ENCODE measurements around the gene ANKRD11.
"Not testable (repeated sequence)": the region's sequence is repeated elsewhere in the genome, so short reads cannot be mapped to it uniquely, and the experiment has no call there.

The ANKRD11 gene

GRCh38 chr16:89363621-89364393, 126.6 kb downstream of the ANKRD11 start:
- no peak for DNase-seq (ENCODE audit: low spot score)

GRCh38 chr16:89362540-89363223, 127.7 kb downstream of the ANKRD11 start:
- not testable (repeated sequence) for DNase-seq (ENCODE audit: low spot score)

GRCh38 chr16:89361751-89362539, 128.4 kb downstream of the ANKRD11 start:
- DNase-seq (ENCODE audit: low spot score): no peak

- no peak for DNase-seq (ENCODE audit: low spot score)
Observed at GRCh38 chr16:89360760-89361435, 129.5 kb downstream of the ANKRD11 start.

- DNase-seq (ENCODE audit: low spot score): no peak
Observed at GRCh38 chr16:89359264-89360147, 130.9 kb downstream of the ANKRD11 start.

- DNase-seq (ENCODE audit: low spot score): no peak
Observed at GRCh38 chr16:89358030-89359005, 132.0 kb downstream of the ANKRD11 start.

- DNase-seq (ENCODE audit: low spot score): no peak
Observed at GRCh38 chr16:89357055-89357816, 133.1 kb downstream of the ANKRD11 start.

GRCh38 chr16:89355686-89356085, 134.7 kb downstream of the ANKRD11 start:
- no peak for DNase-seq (ENCODE audit: low spot score)

- no peak for DNase-seq (ENCODE audit: low spot score)
Observed at GRCh38 chr16:89355007-89355406, 135.4 kb downstream of the ANKRD11 start.

- no peak for DNase-seq (ENCODE audit: low spot score)
Observed at GRCh38 chr16:89354325-89354724, 136.0 kb downstream of the ANKRD11 start.

- DNase-seq (ENCODE audit: low spot score): no peak
Observed at GRCh38 chr16:89352091-89352681, 138.2 kb downstream of the ANKRD11 start.

GRCh38 chr16:89351645-89352044, 138.7 kb downstream of the ANKRD11 start:
- no peak for DNase-seq (ENCODE audit: low spot score)

- DNase-seq (ENCODE audit: low spot score): no peak
Observed at GRCh38 chr16:89350701-89351380, 139.5 kb downstream of the ANKRD11 start.

GRCh38 chr16:89349947-89350633, 140.3 kb downstream of the ANKRD11 start:
- no peak for DNase-seq (ENCODE audit: low spot score)

GRCh38 chr16:89347807-89348206, 142.6 kb downstream of the ANKRD11 start:
- DNase-seq (ENCODE audit: low spot score): no peak

- DNase-seq (ENCODE audit: low spot score): no peak
Observed at GRCh38 chr16:89346869-89347268, 143.5 kb downstream of the ANKRD11 start.

- DNase-seq (ENCODE audit: low spot score): no peak
Observed at GRCh38 chr16:89345642-89346150, 144.7 kb downstream of the ANKRD11 start.
